GM21737 (cell line): ENCODE results near the gene STK39.

Experiments
- ATAC-seq: cut with Tn5 transposase; IDR thresholded peaks from one replicate; pipeline ENCODE4 v1.9.1; 2021; ENCODE audit warnings: mild to moderate bottlenecking, moderate library complexity; ENCODE audit not compliant: unreplicated experiment

Gene STK39

DNA sequence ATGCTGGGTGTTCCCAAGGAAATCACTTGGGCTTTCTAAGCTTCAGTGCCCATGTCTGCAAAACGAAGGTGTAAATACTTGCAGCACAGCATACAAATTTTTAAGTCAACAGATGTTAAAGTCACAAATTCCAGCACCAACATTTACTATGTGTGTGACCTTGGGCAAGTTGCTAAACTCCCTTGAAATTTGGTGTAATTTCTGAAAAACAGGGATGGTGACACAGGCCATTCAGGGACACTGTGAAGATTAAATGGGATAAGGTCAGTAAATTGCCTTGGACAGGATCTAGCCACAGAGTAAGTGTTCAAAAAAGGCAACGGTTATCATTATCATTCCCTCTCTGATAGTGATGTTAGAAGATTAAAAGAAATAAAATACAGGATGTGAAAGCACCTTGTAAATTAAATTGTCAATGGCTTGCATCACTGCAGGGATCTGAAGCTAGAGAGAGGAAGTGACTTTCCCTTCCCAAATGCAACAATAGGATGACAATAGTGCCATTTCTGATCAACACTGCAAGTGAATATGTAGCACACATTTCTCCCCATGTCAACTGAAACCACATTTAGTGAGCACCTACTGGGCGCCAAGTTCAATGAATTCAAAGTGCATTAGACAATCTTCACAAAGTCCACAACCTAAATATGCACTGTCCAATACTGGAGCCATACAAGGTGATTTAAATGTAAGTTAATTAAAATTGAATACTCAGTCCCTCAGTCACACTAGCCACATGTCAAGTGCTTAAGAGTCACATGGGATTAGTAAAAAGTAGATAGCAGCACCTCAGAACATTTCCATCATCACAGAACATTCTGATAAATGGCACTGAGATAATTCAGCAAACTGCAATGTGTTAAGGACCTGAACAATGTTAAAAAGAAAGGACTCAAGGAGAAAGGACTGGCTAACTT lies 81.2 kb downstream of the STK39 start:
- ATAC-seq: no peak

DNA sequence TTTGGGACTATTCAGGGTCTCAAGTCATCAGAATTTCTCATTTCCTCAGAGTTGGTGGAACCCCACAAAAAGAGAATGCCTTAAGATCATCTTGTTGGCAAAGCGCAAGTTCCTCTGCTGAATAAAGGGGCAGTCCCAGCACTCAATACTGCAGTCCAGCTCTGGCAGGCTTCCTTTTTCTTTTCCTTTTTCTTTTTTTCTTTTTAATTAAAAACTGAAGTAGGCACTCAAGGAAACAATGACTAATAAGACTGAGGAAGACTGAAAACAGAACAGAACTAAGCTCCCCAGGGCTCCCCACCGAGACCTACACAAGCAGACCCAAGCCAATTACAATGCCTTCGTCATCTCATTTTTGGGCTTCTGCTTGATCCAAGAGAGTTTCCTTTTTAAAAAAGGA lies 82.0 kb downstream of the STK39 start:
- ATAC-seq: no peak

DNA sequence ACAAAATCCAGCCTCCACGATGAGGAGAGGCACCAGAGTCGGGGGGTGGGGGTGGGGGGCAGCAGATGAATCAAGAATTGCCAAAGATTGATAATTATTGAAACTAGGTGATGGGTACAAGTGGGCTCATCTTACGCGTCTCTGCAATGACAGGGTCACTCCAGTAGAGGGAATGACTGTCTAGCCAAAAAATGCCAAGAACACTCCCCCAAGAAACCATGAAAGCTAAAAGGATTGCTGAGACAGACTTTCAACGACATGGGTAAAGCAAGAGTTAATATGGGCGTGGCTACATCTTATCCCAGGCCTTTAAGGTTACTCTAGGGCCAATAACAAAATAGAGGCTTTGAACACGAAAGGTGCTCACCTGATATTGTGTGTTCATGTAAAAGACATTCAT lies 86.5 kb downstream of the STK39 start:
- ATAC-seq: no peak

DNA sequence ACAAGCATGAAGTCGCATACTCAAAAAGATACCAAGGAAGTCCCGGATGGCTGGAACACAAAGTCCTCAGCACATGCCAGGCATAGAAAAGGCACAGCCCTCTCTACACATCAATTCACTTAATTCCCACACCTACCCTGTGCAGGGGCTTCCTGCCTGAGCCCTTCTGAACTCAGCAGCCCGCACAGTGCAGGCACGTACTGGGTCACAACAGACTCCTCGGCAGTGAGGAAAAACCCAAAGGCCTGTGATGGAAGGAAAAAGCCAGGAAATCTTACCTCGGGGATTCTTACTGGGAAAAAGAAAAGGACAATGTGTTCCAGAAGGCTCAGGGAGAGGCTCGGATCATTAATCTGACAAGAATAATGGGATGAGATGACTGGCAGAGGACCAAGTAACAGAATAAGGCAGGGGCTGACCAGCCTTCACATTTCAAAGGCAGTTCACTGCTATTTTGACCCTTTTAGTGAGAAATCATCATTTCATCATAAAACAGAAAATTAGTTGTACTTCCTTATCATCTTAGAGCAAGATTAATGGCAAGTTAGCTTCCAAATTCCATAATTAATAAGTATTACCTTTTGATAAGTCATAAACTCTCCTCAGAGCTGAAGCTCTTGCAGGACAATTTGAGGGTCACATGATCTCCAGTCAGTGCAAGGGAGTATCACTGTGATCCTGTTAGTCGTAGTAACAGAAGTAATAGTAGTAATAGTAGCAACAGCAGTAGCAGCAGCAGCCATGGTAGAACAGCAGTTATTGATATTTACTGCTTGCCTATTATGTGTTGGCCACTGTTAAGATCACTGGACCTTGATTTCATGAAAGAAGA lies 87.4 kb downstream of the STK39 start:
- ATAC-seq: no peak

DNA sequence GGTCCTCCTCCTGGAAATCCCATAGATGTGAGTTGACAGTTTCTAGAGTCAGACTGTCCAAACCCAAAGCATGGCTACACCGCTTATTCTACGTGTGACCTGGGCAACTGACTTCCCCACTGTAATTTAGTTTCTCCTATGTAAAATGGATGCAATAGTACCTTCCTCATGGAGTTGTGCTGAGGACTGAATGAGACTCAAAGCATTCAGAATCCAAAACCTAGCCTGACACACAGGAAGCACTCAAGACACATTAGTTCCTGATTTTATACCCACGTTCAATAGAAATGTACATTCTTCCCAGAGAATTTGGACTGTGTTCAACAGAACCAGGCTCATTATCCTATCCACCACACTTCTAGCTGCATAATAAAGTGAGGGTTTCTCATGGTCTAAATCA lies 88.8 kb downstream of the STK39 start:
- ATAC-seq: no peak

- ATAC-seq: no peak
These were observed 89.5 kb downstream of the STK39 start for GRCh38 chr2:168157926-168158325.

GRCh38 chr2:168157070-168157469 lies 90.3 kb downstream of the STK39 start:
- ATAC-seq: no peak

DNA sequence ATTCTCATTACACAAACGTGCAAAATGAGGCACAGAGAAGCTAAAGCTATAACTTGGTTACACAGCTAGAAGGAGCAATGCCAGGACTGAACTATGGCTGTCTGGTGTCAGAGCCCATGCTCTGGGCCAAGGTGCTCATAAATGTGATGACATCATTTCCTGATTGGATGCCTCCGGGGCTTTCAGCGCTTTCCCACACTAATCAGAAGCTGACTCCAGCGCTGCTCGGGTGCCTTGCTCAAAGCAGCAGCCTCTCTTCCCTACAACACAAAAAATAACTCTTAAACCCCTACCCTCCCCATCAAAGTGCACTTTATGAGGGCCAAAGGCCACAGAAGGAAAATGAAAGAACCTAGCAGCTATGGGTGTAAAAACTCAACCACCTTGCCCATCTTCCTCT lies 90.7 kb downstream of the STK39 start:
- no peak for ATAC-seq

DNA sequence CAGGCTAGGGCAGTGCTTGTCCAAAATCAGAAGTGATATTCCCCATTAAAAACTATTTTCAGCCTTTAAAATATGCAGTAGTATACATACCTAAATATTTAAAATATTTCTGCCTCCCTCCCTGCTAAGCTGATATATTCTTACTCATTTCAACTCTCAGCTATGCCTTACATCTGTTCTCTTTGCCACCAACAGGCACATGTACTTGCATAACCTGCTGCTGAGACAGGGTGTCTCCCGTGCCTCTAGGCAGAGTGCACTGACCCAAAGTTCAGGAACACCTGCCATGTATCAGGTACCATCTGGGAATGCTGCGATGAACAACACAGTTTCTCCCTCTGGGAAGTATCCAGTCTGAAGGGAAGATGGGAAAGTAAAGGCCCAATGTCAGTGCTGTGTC lies 91.7 kb downstream of the STK39 start:
- ATAC-seq: no peak

DNA sequence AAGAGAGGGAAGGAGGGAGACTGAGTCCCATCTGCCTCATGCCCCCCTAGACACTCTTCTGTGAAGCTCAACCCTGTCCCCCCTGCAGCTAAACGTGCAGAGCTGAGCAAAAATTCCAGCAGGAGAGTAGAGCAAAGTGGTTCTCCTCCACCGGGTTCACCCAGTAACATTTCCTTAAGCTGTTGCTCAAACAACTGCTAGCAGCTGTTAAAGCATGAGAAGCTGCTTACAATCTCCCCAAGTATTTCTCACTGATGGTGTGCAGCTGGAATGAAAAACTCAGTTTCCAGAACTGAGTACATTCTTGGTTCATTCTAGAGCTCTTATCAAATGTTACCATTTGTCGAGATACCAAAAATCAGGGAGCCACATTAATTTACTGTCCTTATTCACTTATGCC lies 92.3 kb downstream of the STK39 start:
- no peak for ATAC-seq

GRCh38 chr2:168152902-168153530 lies 94.4 kb downstream of the STK39 start:
- ATAC-seq: no peak

GRCh38 chr2:168149986-168150385 lies 97.4 kb downstream of the STK39 start:
- ATAC-seq: no peak

- ATAC-seq: no peak
These were observed 98.0 kb downstream of the STK39 start for GRCh38 chr2:168149150-168149974.

- ATAC-seq: no peak
These were observed 99.3 kb downstream of the STK39 start for GRCh38 chr2:168147830-168148794.

DNA sequence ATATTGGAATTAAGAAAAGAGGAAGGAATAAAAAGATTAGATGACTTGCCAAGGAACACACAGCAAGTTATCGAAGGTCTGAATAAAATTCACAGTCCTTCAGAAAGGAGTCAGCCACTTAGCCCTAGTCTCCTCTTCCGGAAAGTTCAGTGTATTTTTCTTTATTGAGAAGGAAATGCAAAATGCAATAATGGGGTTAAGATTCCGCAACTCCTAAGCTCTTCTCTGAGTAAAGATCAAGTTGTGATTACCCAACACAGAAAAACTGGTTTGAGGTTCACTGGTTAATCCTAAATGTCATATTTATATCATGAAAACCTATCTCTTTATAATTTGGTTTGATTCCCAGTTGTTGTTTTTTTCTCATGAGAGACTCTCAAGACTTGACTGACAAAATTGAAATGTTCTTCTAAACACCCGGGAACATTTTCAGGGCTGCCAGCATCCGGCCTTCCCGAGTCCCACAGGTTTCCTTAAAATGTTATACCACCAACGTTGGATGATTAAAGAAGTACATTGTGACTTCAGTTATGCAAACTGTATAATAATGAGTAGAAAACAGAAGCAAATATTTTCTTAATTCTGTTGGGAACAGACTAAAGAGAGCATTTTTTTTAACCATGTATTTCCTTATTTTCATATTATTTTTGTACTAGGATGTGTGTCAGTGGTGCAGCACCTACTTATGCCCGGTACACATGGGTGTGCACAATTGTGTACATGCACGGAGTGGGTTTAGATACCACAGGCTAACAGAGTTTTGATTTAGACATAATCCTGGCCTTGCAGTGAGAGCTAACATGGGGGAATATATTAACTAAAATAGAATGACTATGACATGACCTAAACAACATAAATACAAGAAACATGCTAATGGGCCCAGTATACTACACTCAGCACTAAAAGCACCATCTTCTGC lies 100.2 kb downstream of the STK39 start:
- ATAC-seq: no peak

GRCh38 chr2:168145426-168146310 lies 101.7 kb downstream of the STK39 start:
- ATAC-seq: no peak

- ATAC-seq: no peak
These were observed 102.4 kb downstream of the STK39 start for GRCh38 chr2:168145011-168145410.
